HepG2 (cell line): ENCODE data around the gene HAPLN2. TPM values are rescaled to one million over a fixed set of nuclear protein-coding genes. Genes with fewer than 3 reads are reported as not detected.

ENCODE experiments used
- EEA1 ChIP-seq: sonication (generic); formaldehyde crosslinking; IDR thresholded peaks from 2 replicates; pipeline ENCODE4 v1.5.1; 2020; ENCODE audit warnings: mild to moderate bottlenecking, missing genetic modification reagents, borderline replicate concordance
- KLF13 ChIP-seq: sonication (generic); formaldehyde crosslinking; IDR thresholded peaks from 2 replicates; pipeline ENCODE4 v1.4.0; 2020; ENCODE audit warnings: mild to moderate bottlenecking, missing genetic modification reagents
- NR2F6 ChIP-seq, 2 experiments: IDR thresholded peaks; 2 replicates each; pipeline ENCODE4 v1.6.1; 2016; ENCODE audit warnings: antibody characterized with exemption in 1 of 2, mild to moderate bottlenecking in 1 of 2
- PCBP2 ChIP-seq: fragments of 200-400 bp; formaldehyde crosslinking; optimal IDR thresholded peaks from 2 replicates; pipeline ENCODE3; 2018; ENCODE audit warnings: low read length, low read depth; ENCODE audit not compliant: poor library complexity, severe bottlenecking
- POLR2G ChIP-seq: fragments of 200-400 bp; formaldehyde crosslinking; IDR thresholded peaks from 2 replicates; pipeline ENCODE4 v1.6.1; 2018; ENCODE audit warnings: mild to moderate bottlenecking, low read depth, low read length, moderate library complexity
- RARA ChIP-seq: IDR thresholded peaks from 2 replicates; pipeline ENCODE4 v1.6.1; 2016; ENCODE audit warnings: missing genetic modification reagents, missing compliant biosample characterization
- SKI ChIP-seq: fragments of 450-650 bp; IDR thresholded peaks from one replicate; pipeline ENCODE4 v1.6.1; 2018; ENCODE audit warnings: mild to moderate bottlenecking; ENCODE audit not compliant: partially characterized antibody
- SOX5 ChIP-seq: IDR thresholded peaks from 2 replicates; pipeline ENCODE4 v1.6.1; 2016; ENCODE audit warnings: borderline replicate concordance
- ZBTB44 ChIP-seq: sonication (generic); formaldehyde crosslinking; IDR thresholded peaks from 2 replicates; pipeline ENCODE4 v1.4.0; 2020; ENCODE audit warnings: missing genetic modification reagents
- ZBTB49 ChIP-seq: sonication (generic); formaldehyde crosslinking; IDR thresholded peaks from 2 replicates; pipeline ENCODE4 v1.4.0; 2020; ENCODE audit warnings: missing genetic modification reagents, borderline replicate concordance
- ZFY ChIP-seq: sonication (generic); formaldehyde crosslinking; IDR thresholded peaks from 2 replicates; pipeline ENCODE4 v1.4.0; 2020; ENCODE audit warnings: missing genetic modification reagents
- ZMYM3 ChIP-seq: sonication (generic); formaldehyde crosslinking; IDR thresholded peaks from 2 replicates; pipeline ENCODE4 v1.5.1; 2020; ENCODE audit warnings: mild to moderate bottlenecking, missing genetic modification reagents
- ZNF275 ChIP-seq: sonication (generic); formaldehyde crosslinking; IDR thresholded peaks from 2 replicates; pipeline ENCODE4 v1.8.0; 2022; ENCODE audit warnings: missing genetic modification reagents, mild to moderate bottlenecking, inconsistent platforms, borderline replicate concordance
- ZNF564 ChIP-seq: sonication (generic); formaldehyde crosslinking; IDR thresholded peaks from 2 replicates; pipeline ENCODE4 v1.8.1; 2023; ENCODE audit warnings: mild to moderate bottlenecking, missing genetic modification reagents
- polyA plus RNA-seq, 8 experiments: library from polyadenylated mRNA; depleted of rRNA in 3 of 8; stranded (reverse) in 7 of 8; unstranded in 1 of 8; fragments of >200 nt; fragmentation: Illumina TruSeq in 4 of 8; extraction: Trizol in 4 of 8; gene quantifications; 2 replicates each; pipeline versions ENCODE4 v1.2.1 to v1.2.3, GENCODE V29; 2011 to 2016; ENCODE audit warnings: low read depth in 4 of 8, missing spikeins in 1 of 8, mixed read lengths in 1 of 8; ENCODE audit not compliant: insufficient read depth in 1 of 8
- total RNA-seq, 5 experiments: library from RNA; depleted of rRNA; stranded (reverse); fragments of >200 nt; fragmentation: Illumina TruSeq; extraction: Trizol; gene quantifications; 2 replicates each; pipeline ENCODE4 v1.2.3, GENCODE V29; 2016; ENCODE audit warnings: low read depth in 1 of 5
- TF ChIP-seq, protein P1 (sequence below): sonication (generic); formaldehyde crosslinking; IDR thresholded peaks from 2 replicates; pipeline ENCODE4 v1.5.0; 2020; ENCODE audit warnings: missing genetic modification reagents
- TF ChIP-seq, protein P2 (sequence below): sonication (generic); IDR thresholded peaks from 2 replicates; pipeline ENCODE4 v1.6.1; 2016; ENCODE audit warnings: low read depth, borderline replicate concordance
- TF ChIP-seq, protein P3 (sequence below), 2 experiments: fragments of 450-650 bp in 1 of 2; sonication (generic) in 1 of 2; formaldehyde crosslinking; IDR thresholded peaks; 2 replicates each; pipeline versions ENCODE4 v1.5.0 to v1.8.0; 2020 to 2022; ENCODE audit warnings: mild to moderate bottlenecking in 1 of 2, missing genetic modification reagents in 1 of 2

HAPLN2 gene
- total and polyA plus RNA-seq, 2 of the 13 experiments (the other 11 are each of a cell fraction or from before 2014, with no cell fraction given), result not detected

GRCh38 chr1:156662005-156662799 lies 43.0 kb downstream of the HAPLN2 start (continued):
- TF ChIP-seq, protein P1, sequence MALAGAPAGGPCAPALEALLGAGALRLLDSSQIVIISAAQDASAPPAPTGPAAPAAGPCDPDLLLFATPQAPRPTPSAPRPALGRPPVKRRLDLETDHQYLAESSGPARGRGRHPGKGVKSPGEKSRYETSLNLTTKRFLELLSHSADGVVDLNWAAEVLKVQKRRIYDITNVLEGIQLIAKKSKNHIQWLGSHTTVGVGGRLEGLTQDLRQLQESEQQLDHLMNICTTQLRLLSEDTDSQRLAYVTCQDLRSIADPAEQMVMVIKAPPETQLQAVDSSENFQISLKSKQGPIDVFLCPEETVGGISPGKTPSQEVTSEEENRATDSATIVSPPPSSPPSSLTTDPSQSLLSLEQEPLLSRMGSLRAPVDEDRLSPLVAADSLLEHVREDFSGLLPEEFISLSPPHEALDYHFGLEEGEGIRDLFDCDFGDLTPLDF (CRISPR knock-in tag), result no peak
- no peak for TF ChIP-seq EEA1 (CRISPR knock-in tag)
- no peak for TF ChIP-seq ZBTB49
- TF ChIP-seq SKI, result peak; percentile 73
- TF ChIP-seq KLF13, result no peak
- peak; percentile 17 for TF ChIP-seq POLR2G
- TF ChIP-seq ZNF275, result no peak
- TF ChIP-seq RARA (CRISPR knock-in tag), result peak; percentile 58
- TF ChIP-seq, protein P2, sequence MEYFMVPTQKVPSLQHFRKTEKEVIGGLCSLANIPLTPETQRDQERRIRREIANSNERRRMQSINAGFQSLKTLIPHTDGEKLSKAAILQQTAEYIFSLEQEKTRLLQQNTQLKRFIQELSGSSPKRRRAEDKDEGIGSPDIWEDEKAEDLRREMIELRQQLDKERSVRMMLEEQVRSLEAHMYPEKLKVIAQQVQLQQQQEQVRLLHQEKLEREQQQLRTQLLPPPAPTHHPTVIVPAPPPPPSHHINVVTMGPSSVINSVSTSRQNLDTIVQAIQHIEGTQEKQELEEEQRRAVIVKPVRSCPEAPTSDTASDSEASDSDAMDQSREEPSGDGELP, result peak; percentile 48
- no peak for TF ChIP-seq ZBTB44 (CRISPR knock-in tag)
- TF ChIP-seq NR2F6 (IDR thresholded peaks at IDR 0.05), result no peak
- TF ChIP-seq NR2F6 (CRISPR knock-in tag; IDR thresholded peaks at IDR 0.05), result peak; percentile 52
- no peak for TF ChIP-seq ZNF564 (CRISPR knock-in tag)
- peak; percentile 98 for TF ChIP-seq ZMYM3 (CRISPR knock-in tag)
- TF ChIP-seq ZFY, result peak; percentile 31
- TF ChIP-seq, protein P3, sequence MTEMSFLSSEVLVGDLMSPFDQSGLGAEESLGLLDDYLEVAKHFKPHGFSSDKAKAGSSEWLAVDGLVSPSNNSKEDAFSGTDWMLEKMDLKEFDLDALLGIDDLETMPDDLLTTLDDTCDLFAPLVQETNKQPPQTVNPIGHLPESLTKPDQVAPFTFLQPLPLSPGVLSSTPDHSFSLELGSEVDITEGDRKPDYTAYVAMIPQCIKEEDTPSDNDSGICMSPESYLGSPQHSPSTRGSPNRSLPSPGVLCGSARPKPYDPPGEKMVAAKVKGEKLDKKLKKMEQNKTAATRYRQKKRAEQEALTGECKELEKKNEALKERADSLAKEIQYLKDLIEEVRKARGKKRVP (CRISPR knock-in tag; IDR thresholded peaks at IDR 0.05), result no peak
- TF ChIP-seq PCBP2, result peak; percentile 12
- TF ChIP-seq SOX5 (CRISPR knock-in tag), result peak; percentile 24; the same call in 1 of the 2 replicates
